Measurements from ENCODE around the gene SLC22A1.
"Not testable (repeated sequence)": the region's sequence is repeated elsewhere in the genome, so short reads cannot be mapped to it uniquely, and the experiment has no call there.

The SLC22A1 gene

DNA sequence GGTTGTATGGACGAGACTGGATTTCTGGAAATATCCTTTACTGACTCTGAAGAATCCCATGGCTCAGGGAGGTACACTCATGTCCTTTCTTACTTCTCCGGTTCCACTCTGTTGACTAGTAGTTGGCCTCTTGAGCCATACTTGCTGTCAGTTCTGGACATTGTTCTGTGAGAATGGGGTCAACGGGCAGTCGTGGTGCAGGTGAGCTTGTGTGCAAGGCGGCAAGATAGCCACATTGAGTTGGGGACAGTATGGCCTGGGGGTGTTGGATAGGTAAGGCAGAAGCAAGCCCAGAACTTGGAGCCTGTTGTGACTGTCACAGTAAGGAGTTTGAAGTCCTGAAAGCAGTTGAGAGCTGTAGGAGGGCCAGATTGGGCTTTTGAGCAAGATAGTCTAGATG lies 13.5 kb upstream of the SLC22A1 start:
- Histone ChIP-seq H3K4me1 (ENCODE audit: control insufficient read depth, insufficient read depth, low read length) (peaks cover 3% of the 10 kb centered on the region; the same call in 1 of the 2 replicates), H3K9me3 (ENCODE audit: control insufficient read depth, insufficient read depth, low read length) (no peaks in the 10 kb centered on the region), H3K4me3 (ENCODE audit: low read length) (no peak overlapping the region), H3K27me3 (ENCODE audit: control insufficient read depth, insufficient read depth, low read length) (no peaks in the 10 kb centered on the region), H3K27ac (ENCODE audit: low read length) (no peak overlapping the region), H3K36me3 (ENCODE audit: control insufficient read depth, insufficient read depth, low read length) (peaks cover 13% of the 10 kb centered on the region; the same call in 1 of the 2 replicates)
- no CpG with 5 or more reads among the region's 5 CpGs for WGBS (ENCODE audit: insufficient coverage, insufficient read length)
- no peak for DNase-seq (ENCODE audit: low read depth, low spot score)

DNA sequence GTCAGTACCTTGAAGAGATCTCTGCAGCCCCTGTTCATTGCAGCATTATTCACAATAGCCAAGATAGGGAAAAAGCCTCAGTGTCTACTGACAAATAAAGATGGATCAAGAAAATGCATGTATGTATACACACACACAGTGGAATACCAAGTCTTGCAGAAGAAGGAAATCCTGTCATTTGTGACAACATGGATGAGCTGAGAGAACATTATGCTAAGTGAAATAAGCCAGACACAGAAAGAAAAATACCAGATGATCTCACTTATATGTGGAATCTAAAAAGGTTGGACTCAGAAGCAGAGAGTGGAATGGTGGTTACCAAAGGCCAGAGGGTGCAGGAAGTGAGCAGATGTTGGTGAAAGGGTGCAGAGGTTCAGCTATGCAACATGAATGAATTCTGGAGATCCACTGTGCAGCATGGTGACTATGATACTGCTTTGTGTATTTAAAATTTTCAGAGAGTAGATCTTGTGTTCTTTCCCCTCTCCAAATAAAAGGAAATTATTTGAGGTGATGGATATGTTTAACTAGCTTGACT lies 11.0 kb upstream of the SLC22A1 start:
- Histone ChIP-seq H3K4me1 (ENCODE audit: control insufficient read depth, insufficient read depth, low read length) (peaks cover 3% of the 10 kb centered on the region; the same call in 1 of the 2 replicates), H3K36me3 (ENCODE audit: control insufficient read depth, insufficient read depth, low read length) (no peaks in the 10 kb centered on the region; the same call in 1 of the 2 replicates)
- DNase-seq (ENCODE audit: low read depth, low spot score): no peak

DNA sequence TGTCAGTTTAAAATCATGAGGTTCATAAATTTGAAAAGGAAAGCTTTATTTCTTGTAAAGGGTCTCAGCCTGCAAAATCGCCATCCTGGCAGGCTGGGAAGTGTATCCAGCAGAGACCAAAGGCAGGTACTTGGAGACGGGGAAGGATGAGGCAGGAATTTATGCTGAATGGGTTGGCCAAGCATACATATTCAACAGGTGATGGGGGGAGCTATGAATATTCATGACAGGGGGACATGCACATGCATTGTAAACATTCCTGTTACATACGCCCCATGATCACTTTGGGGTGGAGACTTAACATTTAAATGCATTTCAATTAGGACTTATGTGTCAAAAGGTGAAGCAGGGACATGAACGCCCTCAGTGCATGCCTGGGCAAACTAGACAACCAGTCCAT lies 9.8 kb upstream of the SLC22A1 start:
- Histone ChIP-seq H3K4me1 (ENCODE audit: control insufficient read depth, insufficient read depth, low read length) (peaks cover 3% of the 10 kb centered on the region; the same call in 1 of the 2 replicates), H3K9me3 (ENCODE audit: control insufficient read depth, insufficient read depth, low read length) (no peaks in the 10 kb centered on the region), H3K27ac (ENCODE audit: low read length) (no peak overlapping the region), H3K4me3 (ENCODE audit: low read length) (no peak overlapping the region), H3K27me3 (ENCODE audit: control insufficient read depth, insufficient read depth, low read length) (no peaks in the 10 kb centered on the region), H3K36me3 (ENCODE audit: control insufficient read depth, insufficient read depth, low read length) (no peaks in the 10 kb centered on the region; the same call in 1 of the 2 replicates)
- WGBS (ENCODE audit: insufficient coverage, insufficient read length): no CpG with 5 or more reads among the region's 4 CpGs
- no peak for DNase-seq (ENCODE audit: low read depth, low spot score)

More for the DNA sequence above, 11.0 kb upstream of the SLC22A1 start:
- no peaks in the 10 kb centered on the region for H3K9me3 ChIP-seq (ENCODE audit: control insufficient read depth, insufficient read depth, low read length)
- no peaks in the 10 kb centered on the region for H3K27me3 ChIP-seq (ENCODE audit: control insufficient read depth, insufficient read depth, low read length)
- no peak overlapping the region for H3K27ac ChIP-seq (ENCODE audit: low read length)
- no peak overlapping the region for H3K4me3 ChIP-seq (ENCODE audit: low read length)

DNA sequence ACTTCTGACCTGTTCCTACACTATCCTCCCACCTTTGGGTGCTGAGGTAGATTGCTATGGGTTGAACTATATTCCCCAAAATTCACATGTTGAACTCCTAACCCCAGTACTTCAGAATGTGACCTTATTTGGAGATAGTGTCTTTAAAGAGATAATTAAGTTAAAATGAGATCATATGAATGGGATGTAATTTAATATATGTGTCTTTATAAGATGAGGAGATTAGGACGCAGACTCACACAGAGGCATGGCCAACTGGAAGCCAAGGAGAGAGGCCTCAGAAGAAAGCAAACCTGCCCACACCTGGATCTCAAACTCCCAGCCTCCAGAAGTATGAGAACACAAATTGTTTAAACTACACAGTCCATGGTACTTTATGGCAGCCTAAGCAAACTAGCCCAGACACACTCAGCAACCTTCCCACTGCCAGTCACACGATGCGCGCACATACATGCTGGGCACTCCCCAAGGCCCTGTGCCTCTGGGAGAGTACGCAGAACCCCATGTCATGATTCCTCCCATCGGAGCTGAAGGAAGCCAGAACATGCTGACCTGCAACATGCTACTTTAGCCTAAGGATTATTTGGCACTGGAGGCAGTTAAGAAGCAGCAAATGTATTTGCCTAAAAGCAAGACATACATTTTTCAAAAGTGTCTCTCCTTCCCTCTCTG lies 8.9 kb upstream of the SLC22A1 start:
- Histone ChIP-seq H3K36me3 (ENCODE audit: control insufficient read depth, insufficient read depth, low read length) (no peaks in the 10 kb centered on the region; the same call in 1 of the 2 replicates), H3K27ac (ENCODE audit: low read length) (no peak overlapping the region), H3K4me1 (ENCODE audit: control insufficient read depth, insufficient read depth, low read length) (peaks cover 3% of the 10 kb centered on the region; the same call in 1 of the 2 replicates), H3K27me3 (ENCODE audit: control insufficient read depth, insufficient read depth, low read length) (no peaks in the 10 kb centered on the region), H3K4me3 (ENCODE audit: low read length) (no peak overlapping the region), H3K9me3 (ENCODE audit: control insufficient read depth, insufficient read depth, low read length) (no peaks in the 10 kb centered on the region)
- DNase-seq (ENCODE audit: low read depth, low spot score): no peak
- WGBS (ENCODE audit: insufficient coverage, insufficient read length): no CpG with 5 or more reads among the region's 6 CpGs

DNA sequence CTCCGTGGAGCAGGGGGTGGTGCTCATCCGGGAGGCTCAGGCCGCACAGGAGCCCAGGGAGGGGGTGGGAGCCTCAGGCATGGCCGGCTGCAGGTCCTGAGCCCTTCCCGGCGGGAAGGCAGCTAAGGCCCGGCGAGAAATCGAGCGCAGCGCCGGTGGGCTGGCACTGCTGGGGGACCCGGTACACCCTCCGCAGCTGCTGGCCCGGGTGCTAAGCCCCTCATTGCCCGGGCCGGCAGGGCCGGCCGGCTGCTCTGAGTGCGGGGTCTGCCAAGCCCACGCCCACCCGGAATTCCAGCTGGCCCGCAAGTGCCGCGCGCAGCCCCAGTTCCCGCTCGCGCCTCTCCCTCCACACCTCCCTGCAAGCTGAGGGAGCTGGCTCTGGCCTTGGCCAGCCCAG lies 7.1 kb upstream of the SLC22A1 start:
- H3K9me3 ChIP-seq (ENCODE audit: control insufficient read depth, insufficient read depth, low read length); H3K27ac ChIP-seq (ENCODE audit: low read length); H3K4me1 ChIP-seq (ENCODE audit: control insufficient read depth, insufficient read depth, low read length); H3K27me3 ChIP-seq (ENCODE audit: control insufficient read depth, insufficient read depth, low read length); H3K36me3 ChIP-seq (ENCODE audit: control insufficient read depth, insufficient read depth, low read length); DNase-seq (ENCODE audit: low read depth, low spot score); H3K4me3 ChIP-seq (ENCODE audit: low read length): not testable (repeated sequence)
- no CpG with 5 or more reads among the region's 29 CpGs for WGBS (ENCODE audit: insufficient coverage, insufficient read length)

DNA sequence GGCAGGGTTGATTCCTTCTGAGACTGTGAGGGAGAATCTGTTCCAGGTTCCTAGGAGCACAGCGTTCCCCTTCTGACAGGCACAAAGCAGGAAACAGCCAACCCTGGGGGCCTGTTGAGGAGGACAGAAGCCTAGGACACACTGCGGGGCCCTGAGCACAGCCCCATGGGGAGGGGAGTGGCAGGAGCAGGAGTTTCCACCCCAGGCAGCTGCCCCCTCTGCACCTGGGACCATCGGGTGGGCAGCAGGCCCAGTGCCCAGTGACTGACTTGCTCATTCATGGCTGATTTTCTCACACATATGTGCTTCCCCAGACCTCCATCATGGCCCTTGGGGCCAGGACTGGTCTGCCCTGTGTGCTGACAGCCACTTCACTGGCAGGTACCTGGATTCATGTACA lies 6.2 kb upstream of the SLC22A1 start:
- peaks cover 3% of the 10 kb centered on the region; the same call in 1 of the 2 replicates for H3K4me1 ChIP-seq (ENCODE audit: control insufficient read depth, insufficient read depth, low read length)
- H3K27me3 ChIP-seq (ENCODE audit: control insufficient read depth, insufficient read depth, low read length): no peaks in the 10 kb centered on the region
- WGBS (ENCODE audit: insufficient coverage, insufficient read length): no CpG with 5 or more reads among the region's 3 CpGs
- no peak for DNase-seq (ENCODE audit: low read depth, low spot score)
- H3K27ac ChIP-seq (ENCODE audit: low read length): no peak overlapping the region
- peaks cover 3% of the 10 kb centered on the region; the same call in 1 of the 2 replicates for H3K9me3 ChIP-seq (ENCODE audit: control insufficient read depth, insufficient read depth, low read length)
- H3K4me3 ChIP-seq (ENCODE audit: low read length): no peak overlapping the region
- no peaks in the 10 kb centered on the region for H3K36me3 ChIP-seq (ENCODE audit: control insufficient read depth, insufficient read depth, low read length)

DNA sequence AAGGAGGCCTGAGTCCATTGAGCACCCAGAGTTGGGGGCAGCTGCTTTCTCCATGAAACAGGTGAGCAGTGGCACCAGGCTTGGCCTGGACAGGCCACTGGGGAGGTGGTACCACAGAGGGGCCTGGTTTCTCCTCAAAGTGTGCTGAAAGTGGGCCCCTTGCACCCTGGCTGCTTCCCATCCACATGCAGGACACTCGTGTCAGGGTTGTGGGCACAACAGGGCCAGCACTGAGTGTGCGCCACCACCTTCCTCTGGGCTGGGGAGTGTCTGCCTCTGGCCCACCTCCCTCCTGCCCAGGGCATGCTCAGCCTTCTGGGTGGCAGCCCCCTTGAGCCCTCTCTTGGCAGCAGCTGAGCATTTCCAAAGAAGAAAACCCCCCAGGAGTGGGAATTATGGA lies 5.2 kb upstream of the SLC22A1 start:
- Histone ChIP-seq H3K9me3 (ENCODE audit: control insufficient read depth, insufficient read depth, low read length) (peaks cover 3% of the 10 kb centered on the region; the same call in 1 of the 2 replicates), H3K36me3 (ENCODE audit: control insufficient read depth, insufficient read depth, low read length) (no peaks in the 10 kb centered on the region), H3K27me3 (ENCODE audit: control insufficient read depth, insufficient read depth, low read length) (no peaks in the 10 kb centered on the region), H3K27ac (ENCODE audit: low read length) (no peak overlapping the region), H3K4me3 (ENCODE audit: low read length) (no peak overlapping the region), H3K4me1 (ENCODE audit: control insufficient read depth, insufficient read depth, low read length) (peaks cover 3% of the 10 kb centered on the region; the same call in 1 of the 2 replicates)
- no CpG with 5 or more reads among the region's 2 CpGs for WGBS (ENCODE audit: insufficient coverage, insufficient read length)
- DNase-seq (ENCODE audit: low read depth, low spot score): no peak

DNA sequence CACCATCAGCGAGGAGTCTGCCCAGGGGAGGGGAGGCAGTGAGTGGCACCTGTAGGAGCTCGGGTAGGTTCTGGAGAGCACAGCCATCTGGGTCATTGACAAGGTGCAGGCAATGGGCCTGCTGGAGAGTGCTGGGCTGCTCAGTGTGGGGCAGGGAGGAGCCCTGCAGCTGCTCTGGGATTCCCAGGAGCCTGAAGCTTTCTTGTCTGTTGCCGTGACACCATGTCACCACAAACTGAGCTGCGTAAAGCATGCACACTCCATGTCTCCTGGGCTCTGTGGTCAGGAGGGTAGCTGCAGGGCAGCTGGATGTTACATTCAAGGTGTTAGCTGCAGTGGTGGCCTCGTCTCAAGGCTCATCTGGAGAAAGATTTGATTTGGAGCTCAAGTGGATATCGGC lies 4.5 kb upstream of the SLC22A1 start:
- H3K27ac ChIP-seq (ENCODE audit: low read length): no peak overlapping the region
- H3K4me3 ChIP-seq (ENCODE audit: low read length): no peak overlapping the region
- H3K4me1 ChIP-seq (ENCODE audit: control insufficient read depth, insufficient read depth, low read length): no peaks in the 10 kb centered on the region
- peaks cover 3% of the 10 kb centered on the region; the same call in 1 of the 2 replicates for H3K9me3 ChIP-seq (ENCODE audit: control insufficient read depth, insufficient read depth, low read length)
- H3K27me3 ChIP-seq (ENCODE audit: control insufficient read depth, insufficient read depth, low read length): no peaks in the 10 kb centered on the region
- no peak for DNase-seq (ENCODE audit: low read depth, low spot score)
- no CpG with 5 or more reads among the region's 6 CpGs for WGBS (ENCODE audit: insufficient coverage, insufficient read length)
- H3K36me3 ChIP-seq (ENCODE audit: control insufficient read depth, insufficient read depth, low read length): no peaks in the 10 kb centered on the region

DNA sequence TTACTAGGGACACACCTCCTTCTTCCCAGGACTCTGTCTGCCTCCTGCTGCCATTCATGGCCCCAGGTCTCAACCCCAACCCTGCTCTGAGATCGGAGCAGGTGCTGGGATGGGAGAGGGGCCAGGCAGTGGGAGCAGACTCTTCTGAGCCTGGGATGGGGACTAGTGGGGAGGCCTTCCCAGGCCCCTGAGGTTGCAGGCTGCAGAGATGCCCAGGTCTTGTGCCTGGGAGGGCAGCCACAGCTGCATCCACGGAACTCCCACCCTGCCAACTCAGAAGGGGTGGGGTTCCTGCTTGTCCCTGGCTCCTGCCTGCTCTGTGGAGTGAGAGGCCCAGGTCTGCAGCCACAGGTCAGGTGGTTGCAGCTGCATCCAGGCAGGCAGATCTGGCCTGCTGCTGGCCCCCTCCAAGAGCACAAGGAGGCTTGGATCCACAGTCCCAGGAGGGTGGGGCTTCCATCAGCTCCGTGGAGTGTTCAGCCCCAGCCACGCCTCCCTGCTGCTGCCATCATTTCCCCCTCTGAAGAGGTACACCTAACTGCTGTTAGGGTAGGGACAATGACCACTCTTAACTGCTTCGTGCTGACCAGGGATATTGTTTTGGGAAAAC lies 2.9 kb upstream of the SLC22A1 start:
- Histone ChIP-seq H3K27ac (ENCODE audit: low read length) (no peak overlapping the region), H3K27me3 (ENCODE audit: control insufficient read depth, insufficient read depth, low read length) (no peaks in the 10 kb centered on the region), H3K4me3 (ENCODE audit: low read length) (no peak overlapping the region), H3K4me1 (ENCODE audit: control insufficient read depth, insufficient read depth, low read length) (no peaks in the 10 kb centered on the region), H3K36me3 (ENCODE audit: control insufficient read depth, insufficient read depth, low read length) (no peaks in the 10 kb centered on the region), H3K9me3 (ENCODE audit: control insufficient read depth, insufficient read depth, low read length) (peaks cover 3% of the 10 kb centered on the region; the same call in 1 of the 2 replicates)
- no CpG with 5 or more reads among the region's 5 CpGs for WGBS (ENCODE audit: insufficient coverage, insufficient read length)
- no peak for DNase-seq (ENCODE audit: low read depth, low spot score)

DNA sequence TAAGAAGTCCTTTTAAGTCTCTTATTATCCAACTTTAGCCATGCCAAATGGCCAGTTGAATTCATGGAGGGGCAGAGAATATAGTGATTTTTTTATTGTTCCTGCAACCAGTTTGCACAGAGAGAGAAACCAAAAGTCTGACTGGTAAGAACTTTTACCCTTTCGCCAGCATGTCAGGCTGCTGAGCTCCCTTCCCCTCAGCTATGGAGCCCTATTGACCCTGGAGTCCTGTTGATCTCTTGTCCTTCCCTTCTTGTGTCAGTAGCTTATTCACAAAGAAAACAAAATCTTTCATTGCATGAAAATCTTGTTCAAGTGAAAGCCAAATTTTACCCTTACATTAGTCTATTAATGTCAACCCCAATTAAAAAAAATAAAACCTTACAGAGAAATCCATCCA lies 1.5 kb upstream of the SLC22A1 start:
- H3K27ac ChIP-seq (ENCODE audit: low read length): no peak overlapping the region
- no peaks in the 10 kb centered on the region for H3K36me3 ChIP-seq (ENCODE audit: control insufficient read depth, insufficient read depth, low read length)
- no peaks in the 10 kb centered on the region for H3K27me3 ChIP-seq (ENCODE audit: control insufficient read depth, insufficient read depth, low read length)
- no peak overlapping the region for H3K4me3 ChIP-seq (ENCODE audit: low read length)
- no peak for DNase-seq (ENCODE audit: low read depth, low spot score)
- H3K4me1 ChIP-seq (ENCODE audit: control insufficient read depth, insufficient read depth, low read length): no peaks in the 10 kb centered on the region
- H3K9me3 ChIP-seq (ENCODE audit: control insufficient read depth, insufficient read depth, low read length): peaks cover 3% of the 10 kb centered on the region; the same call in 1 of the 2 replicates
- no CpG with 5 or more reads among the region's 1 CpG for WGBS (ENCODE audit: insufficient coverage, insufficient read length)

Data from iPS DF 6.9 (cell line).